Hepatocyte (in vitro differentiated cells): ENCODE measurements around the gene SLC44A3.

Source experiments
- EZH2 ChIP-seq: fragments of 200-600 bp; sonication (generic); IDR thresholded peaks from 2 replicates; pipeline ENCODE4 v1.6.1; 2016; ENCODE audit warnings: antibody characterized with exemption, mild to moderate bottlenecking, borderline replicate concordance
- EZH2phosphoT487 ChIP-seq: fragments of 200-600 bp; sonication (generic); IDR thresholded peaks from one replicate; pipeline ENCODE4 v1.6.1; 2018; ENCODE audit warnings: antibody characterized with exemption, mild to moderate bottlenecking, low read depth, moderate library complexity; ENCODE audit not compliant: unreplicated experiment, severe bottlenecking
- TF ChIP-seq, protein P1 (sequence below): fragments of 200-600 bp; sonication (generic); IDR thresholded peaks from 2 replicates; pipeline ENCODE4 v1.5.1; 2016; ENCODE audit warnings: antibody characterized with exemption, mild to moderate bottlenecking; ENCODE audit not compliant: poor library complexity

DNA sequence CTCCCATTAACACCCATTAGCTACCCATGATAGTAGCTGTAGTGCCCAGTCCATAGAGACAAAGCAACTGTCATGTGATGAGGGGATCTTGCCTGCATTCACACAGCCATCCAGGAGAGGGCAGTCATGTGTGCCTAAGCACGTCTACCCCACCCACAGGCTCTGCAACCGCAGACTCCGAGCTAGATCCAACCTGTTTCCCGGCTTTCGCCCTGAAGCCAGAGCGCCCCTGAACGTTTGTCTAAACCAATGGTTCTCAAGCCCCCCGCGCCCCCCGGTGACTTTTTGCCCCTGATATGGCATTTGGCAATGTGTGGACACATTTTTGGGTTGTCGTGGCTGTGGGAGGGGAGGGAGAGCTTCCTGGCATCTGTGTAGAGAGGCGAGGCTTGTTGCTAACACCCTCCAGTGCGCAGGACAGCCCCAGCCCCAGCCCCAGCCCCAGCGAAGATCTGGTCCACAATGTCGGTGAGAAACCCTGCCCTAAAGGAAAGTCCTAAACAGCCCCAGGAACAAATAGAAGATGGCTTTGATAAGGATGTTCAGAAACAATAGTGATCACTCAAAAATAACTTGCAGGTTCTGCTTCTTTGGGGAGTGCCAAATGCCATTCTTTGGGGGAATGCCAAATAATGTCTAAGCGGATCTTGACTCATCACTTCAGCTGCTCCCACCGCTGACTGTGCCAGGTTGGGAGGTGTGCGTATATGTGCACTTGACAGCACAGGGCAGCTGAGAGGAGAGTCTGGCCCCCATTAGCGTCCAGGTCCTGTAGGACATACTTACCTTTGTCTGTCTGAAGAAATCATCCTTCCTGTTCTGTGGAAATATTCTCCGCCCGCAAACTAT lies 34.5 kb downstream of the SLC44A3 start:
- TF ChIP-seq, protein P1, sequence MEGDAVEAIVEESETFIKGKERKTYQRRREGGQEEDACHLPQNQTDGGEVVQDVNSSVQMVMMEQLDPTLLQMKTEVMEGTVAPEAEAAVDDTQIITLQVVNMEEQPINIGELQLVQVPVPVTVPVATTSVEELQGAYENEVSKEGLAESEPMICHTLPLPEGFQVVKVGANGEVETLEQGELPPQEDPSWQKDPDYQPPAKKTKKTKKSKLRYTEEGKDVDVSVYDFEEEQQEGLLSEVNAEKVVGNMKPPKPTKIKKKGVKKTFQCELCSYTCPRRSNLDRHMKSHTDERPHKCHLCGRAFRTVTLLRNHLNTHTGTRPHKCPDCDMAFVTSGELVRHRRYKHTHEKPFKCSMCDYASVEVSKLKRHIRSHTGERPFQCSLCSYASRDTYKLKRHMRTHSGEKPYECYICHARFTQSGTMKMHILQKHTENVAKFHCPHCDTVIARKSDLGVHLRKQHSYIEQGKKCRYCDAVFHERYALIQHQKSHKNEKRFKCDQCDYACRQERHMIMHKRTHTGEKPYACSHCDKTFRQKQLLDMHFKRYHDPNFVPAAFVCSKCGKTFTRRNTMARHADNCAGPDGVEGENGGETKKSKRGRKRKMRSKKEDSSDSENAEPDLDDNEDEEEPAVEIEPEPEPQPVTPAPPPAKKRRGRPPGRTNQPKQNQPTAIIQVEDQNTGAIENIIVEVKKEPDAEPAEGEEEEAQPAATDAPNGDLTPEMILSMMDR = peak; percentile 88
- no peak for TF ChIP-seq EZH2
- TF ChIP-seq EZH2phosphoT487 = no peak
